Effector memory CD4-positive, alpha-beta T cell (primary cell): Measurements from ENCODE around the gene GLT8D1.
A peak's percentile ranks its signal among the peaks of the same experiment; 100 is the strongest.

Source experiments
- DNase-seq, 3 donors: peaks; one replicate each; pipeline ENCODE4 v3.0.0-alpha.2; 2020
- H3K27ac ChIP-seq: 2 replicates; pipeline ENCODE4 v1.7.0; 2013; ENCODE audit warnings: mild to moderate bottlenecking, low read length, moderate library complexity; ENCODE audit not compliant: insufficient read depth, poor library complexity, severe bottlenecking
- H3K27me3 ChIP-seq: replicated peaks from 2 replicates; pipeline ENCODE4 v1.7.0; 2013; ENCODE audit warnings: mild to moderate bottlenecking, low read length; ENCODE audit not compliant: insufficient read depth, control insufficient read depth, poor library complexity, severe bottlenecking
- H3K36me3 ChIP-seq: 2 replicates; pipeline ENCODE4 v1.7.0; 2013; ENCODE audit warnings: mild to moderate bottlenecking, low read length, moderate library complexity; ENCODE audit not compliant: control insufficient read depth, insufficient read depth
- H3K4me1 ChIP-seq: 2 replicates; pipeline ENCODE4 v1.7.0; 2013; ENCODE audit warnings: low read length, mild to moderate bottlenecking; ENCODE audit not compliant: control insufficient read depth, insufficient read depth, poor library complexity, severe bottlenecking
- H3K4me3 ChIP-seq: 2 replicates; pipeline ENCODE4 v1.7.0; 2013; ENCODE audit warnings: low read length, low read depth, mild to moderate bottlenecking; ENCODE audit not compliant: insufficient read depth, poor library complexity, severe bottlenecking
- H3K9me3 ChIP-seq: 2 replicates; pipeline ENCODE4 v1.7.0; 2013; ENCODE audit warnings: mild to moderate bottlenecking, low read length, moderate library complexity; ENCODE audit not compliant: control insufficient read depth

GLT8D1 gene

GRCh38 chr3:52712291-52713212, 7.0 kb upstream of the GLT8D1 start:
- Histone ChIP-seq H3K9me3 (no peaks in the 10 kb centered on the region), H3K27me3 (no peaks in the 10 kb centered on the region), H3K4me1 (peaks cover 3% of the 10 kb centered on the region), H3K4me3 (no peak overlapping the region), H3K36me3 (peaks cover 10% of the 10 kb centered on the region), H3K27ac (no peak overlapping the region)
- DNase-seq = no peak

- no peak overlapping the region for H3K27ac ChIP-seq
- no peak overlapping the region for H3K4me3 ChIP-seq
- H3K36me3 ChIP-seq = peaks cover 10% of the 10 kb centered on the region
- no peaks in the 10 kb centered on the region for H3K9me3 ChIP-seq
- H3K4me1 ChIP-seq = peaks cover 12% of the 10 kb centered on the region
- H3K27me3 ChIP-seq = no peaks in the 10 kb centered on the region
- no peak for DNase-seq
Measured at GRCh38 chr3:52710512-52710911, 4.9 kb upstream of the GLT8D1 start.

- Histone ChIP-seq H3K4me1 (peaks cover 20% of the 10 kb centered on the region), H3K27ac (peak overlapping the region; percentile 29), H3K27me3 (no peaks in the 10 kb centered on the region), H3K4me3 (no peak overlapping the region), H3K9me3 (no peaks in the 10 kb centered on the region), H3K36me3 (peaks cover 10% of the 10 kb centered on the region)
- DNase-seq = no peak
Measured at GRCh38 chr3:52707585-52707984, 2.0 kb upstream of the GLT8D1 start.

GRCh38 chr3:52705438-52705687, 228 bp downstream of the GLT8D1 start:
- Histone ChIP-seq H3K9me3 (no peaks in the 10 kb centered on the region), H3K27ac (peak overlapping the region; percentile 92), H3K4me1 (peaks cover 20% of the 10 kb centered on the region), H3K4me3 (peak overlapping the region; percentile 90), H3K27me3 (no peaks in the 10 kb centered on the region), H3K36me3 (peaks cover 10% of the 10 kb centered on the region)
- DNase-seq = no peak

GRCh38 chr3:52704611-52705437, 767 bp downstream of the GLT8D1 start:
- Histone ChIP-seq H3K36me3 (peaks cover 12% of the 10 kb centered on the region), H3K27ac (peak overlapping the region; percentile 92), H3K4me3 (peak overlapping the region; percentile 90), H3K9me3 (no peaks in the 10 kb centered on the region), H3K27me3 (no peaks in the 10 kb centered on the region), H3K4me1 (peaks cover 20% of the 10 kb centered on the region)
- DNase-seq = no peak

GRCh38 chr3:52703341-52703740, 2.2 kb downstream of the GLT8D1 start:
- no peaks in the 10 kb centered on the region for H3K27me3 ChIP-seq
- H3K27ac ChIP-seq = no peak overlapping the region
- H3K4me1 ChIP-seq = peaks cover 20% of the 10 kb centered on the region
- DNase-seq = no peak
- H3K4me3 ChIP-seq = no peak overlapping the region
- H3K9me3 ChIP-seq = no peaks in the 10 kb centered on the region
- H3K36me3 ChIP-seq = peaks cover 12% of the 10 kb centered on the region

GRCh38 chr3:52697632-52697965, 8.0 kb downstream of the GLT8D1 start:
- Histone ChIP-seq H3K9me3 (no peaks in the 10 kb centered on the region), H3K36me3 (peaks cover 55% of the 10 kb centered on the region)
- DNase-seq = no peak

GRCh38 chr3:52696830-52697631, 8.6 kb downstream of the GLT8D1 start:
- DNase-seq = no peak
- no peaks in the 10 kb centered on the region for H3K27me3 ChIP-seq
- H3K4me1 ChIP-seq = no peaks in the 10 kb centered on the region
- no peaks in the 10 kb centered on the region for H3K9me3 ChIP-seq
- H3K4me3 ChIP-seq = no peak overlapping the region
- H3K27ac ChIP-seq = no peak overlapping the region
- peaks cover 61% of the 10 kb centered on the region for H3K36me3 ChIP-seq

More at GRCh38 chr3:52697632-52697965, 8.0 kb downstream of the GLT8D1 start:
- H3K27ac ChIP-seq = no peak overlapping the region
- no peak overlapping the region for H3K4me3 ChIP-seq
- no peaks in the 10 kb centered on the region for H3K4me1 ChIP-seq
- no peaks in the 10 kb centered on the region for H3K27me3 ChIP-seq

GRCh38 chr3:52695798-52696671, 9.6 kb downstream of the GLT8D1 start:
- DNase-seq = no peak
- Histone ChIP-seq H3K36me3 (peaks cover 71% of the 10 kb centered on the region), H3K4me1 (no peaks in the 10 kb centered on the region), H3K27me3 (no peaks in the 10 kb centered on the region), H3K27ac (no peak overlapping the region), H3K4me3 (no peak overlapping the region), H3K9me3 (no peaks in the 10 kb centered on the region)
